Measurements from ENCODE around the gene BHLHE41. TPM values are rescaled to one million over a fixed set of nuclear protein-coding genes. Genes with fewer than 3 reads are reported as not detected.

Gene BHLHE41
- total and polyA plus RNA-seq, 2 of the 8 experiments (the other 6 are each of a cell fraction or from before 2014, with no cell fraction given): 1.1 to 3.4 TPM

DNA sequence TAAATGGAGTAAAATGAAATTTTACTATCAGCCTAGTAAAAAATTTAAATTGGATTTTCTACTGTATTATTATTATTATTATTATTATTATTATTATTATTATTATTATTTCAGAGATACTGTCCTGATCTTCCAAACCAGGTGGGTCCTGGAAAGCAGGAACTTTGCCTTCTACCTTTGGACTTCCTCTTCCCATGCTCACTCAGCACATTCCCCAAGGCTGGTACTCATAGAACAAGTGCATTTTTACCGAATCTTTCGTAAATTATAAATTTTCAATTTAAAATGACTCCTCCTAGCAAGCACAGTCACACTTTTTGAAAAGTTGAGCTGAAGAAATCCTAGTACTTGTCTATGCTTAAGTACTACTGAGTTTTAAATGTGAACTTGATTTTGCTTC, 29.7 kb downstream of the BHLHE41 start:
- Histone ChIP-seq H3K9me3 (ENCODE audit: insufficient read depth in 2 of 2, low read depth in 1 of 2, low read length in 1 of 2) (no peaks in the 10 kb centered on the region), H3K23ac (ENCODE audit: insufficient read length) (no peak overlapping the region), H4K91ac (replicated peaks; ENCODE audit: insufficient read length, low read length) (no peak overlapping the region), H3K4me1 (replicated peaks in 1 of 4; ENCODE audit: control insufficient read depth in 3 of 4, insufficient read depth in 4 of 4, low read length in 3 of 4) (no peaks in the 10 kb centered on the region), H3K27ac (ENCODE audit: low read depth, low read length) (no peak overlapping the region), H2BK20ac (ENCODE audit: low read length) (no peak overlapping the region), H2AK5ac (ENCODE audit: low read depth, low read length) (no peak overlapping the region), H3K79me2 (ENCODE audit: control insufficient read depth in 1 of 2, insufficient read depth in 2 of 2, low read length in 2 of 2) (no peaks in the 10 kb centered on the region), H4K8ac (ENCODE audit: extremely low read depth, insufficient read depth, low read length) (no peak overlapping the region), H3K36me3 (ENCODE audit: control insufficient read depth in 2 of 4, insufficient read depth in 4 of 4, low read length in 3 of 4) (no peaks in the 10 kb centered on the region), H3K79me1 (ENCODE audit: low read depth, low read length) (no peaks in the 10 kb centered on the region), H4K20me1 (replicated peaks in 1 of 2; ENCODE audit: control insufficient read depth in 1 of 2, insufficient read depth in 2 of 2, low read length in 2 of 2) (no peaks in the 10 kb centered on the region), H3K18ac (ENCODE audit: extremely low read depth, low read length) (no peak overlapping the region), H3K4me3 (ENCODE audit: extremely low read depth in 1 of 4, insufficient read depth in 2 of 4, low read depth in 3 of 4, low read length in 4 of 4) (no peak overlapping the region), H3K56ac (replicated peaks; ENCODE audit: insufficient read length, low read depth, low read length) (no peak overlapping the region), H3K4ac (replicated peaks; ENCODE audit: insufficient read length, low read depth, low read length) (no peak overlapping the region), H3K4me2 (ENCODE audit: insufficient read depth in 1 of 2, low read depth in 2 of 2, low read length in 2 of 2) (no peak overlapping the region), H2AFZ (ENCODE audit: low read length) (no peak overlapping the region), H4K5ac (ENCODE audit: insufficient read length, low read depth, low read length) (no peak overlapping the region), H2BK15ac (ENCODE audit: low read length) (no peak overlapping the region), H3K9ac (replicated peaks in 1 of 4; ENCODE audit: extremely low read depth in 1 of 4, low read depth in 3 of 4, low read length in 3 of 4) (no peak overlapping the region), H2BK5ac (ENCODE audit: low read depth, low read length) (no peak overlapping the region), H2BK12ac (ENCODE audit: low read depth, low read length) (no peak overlapping the region), H3K14ac (ENCODE audit: insufficient read length) (no peak overlapping the region), H2BK120ac (replicated peaks; ENCODE audit: low read depth, low read length) (no peak overlapping the region), H3K23me2 (ENCODE audit: low read depth, low read length) (no peaks in the 10 kb centered on the region), H3K27me3 (replicated peaks in 1 of 4; ENCODE audit: control insufficient read depth in 3 of 4, extremely low read depth in 1 of 4, insufficient read depth in 3 of 4, low read length in 3 of 4) (no peaks in the 10 kb centered on the region)
- ChIA-PET CTCF (ENCODE audit: partially characterized antibody) (interaction anchor here (0.6 to 0.9 kb wide), 4 partner anchors 29 to 352 kb away, joined by 3 to 4 read pairs (median 3); no protein-coding TSS in a partner anchor), POLR2A (ENCODE audit: partially characterized antibody) (interaction anchor here (1.0 kb wide), 1 partner anchor 18 kb away, joined by 3 read pairs; no protein-coding TSS in a partner anchor)
- FAIRE-seq: no peak
- no peak for DNase-seq (ENCODE audit: low read depth in 1 of 2, low spot score in 2 of 2)
- WGBS, 2 experiments (ENCODE audit: extremely low coverage in 1 of 2, insufficient coverage in 1 of 2, insufficient read length in 1 of 2, insufficient replicate concordance in 2 of 2, low coverage in 1 of 2, low lambda C conversion rate in 2 of 2, missing lambda C conversion rate in 1 of 2): 95% methylated on average over 2 of the region's 2 CpGs; no CpG with 5 or more reads in 1 of the 2 experiments
- no peak for TF ChIP-seq TBP (IDR thresholded peaks at IDR 0.05; ENCODE audit: low read depth, low read length)
- no peak for TF ChIP-seq RAD21 (IDR thresholded peaks at IDR 0.05 in 1 of 2, conservative IDR thresholded peaks at IDR 0.05 in 1 of 2; ENCODE audit: low read depth in 2 of 2, low read length in 2 of 2)
- TF ChIP-seq TCF12 (IDR thresholded peaks at IDR 0.05; ENCODE audit: low read depth, low read length): no peak
- no peak for TF ChIP-seq TAF1 (IDR thresholded peaks at IDR 0.05; ENCODE audit: low read depth, low read length)
- no peak for TF ChIP-seq SIRT6 (IDR thresholded peaks at IDR 0.05; ENCODE audit: low read length)
- TF ChIP-seq NANOG (IDR thresholded peaks at IDR 0.05; ENCODE audit: insufficient read depth, low read depth, low read length, poor library complexity, severe bottlenecking): no peak
- no peak for TF ChIP-seq HDAC6 (IDR thresholded peaks at IDR 0.05; ENCODE audit: low read depth, low read length)
- no peak for TF ChIP-seq KDM4A (IDR thresholded peaks at IDR 0.05; ENCODE audit: low read depth, low read length, severe bottlenecking)
- TF ChIP-seq POLR2A (IDR thresholded peaks at IDR 0.05; ENCODE audit: control extremely low read depth in 1 of 2, low read depth in 2 of 2, low read length in 2 of 2): no peak
- TF ChIP-seq ZNF274 (IDR thresholded peaks at IDR 0.05; ENCODE audit: borderline replicate concordance, extremely low read depth, low read length): no peak

Data from H1 (cell line).